Endodermal cell (in vitro differentiated cells): ENCODE data around the gene HOXC4. TPM values are rescaled to one million over a fixed set of nuclear protein-coding genes. Genes with fewer than 3 reads are reported as not detected.
"Not testable (repeated sequence)": the region's sequence is repeated elsewhere in the genome, so short reads cannot be mapped to it uniquely, and the experiment has no call there.

Source experiments
- DNase-seq: peaks from one replicate; pipeline ENCODE4 v3.0.0-alpha.2; 2017
- H3K27ac ChIP-seq: 2 replicates; pipeline ENCODE4 v1.5.1; 2013; ENCODE audit warnings: mild to moderate bottlenecking, low read depth, low read length, moderate library complexity
- H3K27me3 ChIP-seq: 2 replicates; pipeline ENCODE4 v1.6.1; 2013; ENCODE audit warnings: mild to moderate bottlenecking, low read length, moderate library complexity; ENCODE audit not compliant: insufficient read depth, control insufficient read depth, poor library complexity, severe bottlenecking
- H3K36me3 ChIP-seq: 2 replicates; pipeline ENCODE4 v1.7.0; 2013; ENCODE audit warnings: mild to moderate bottlenecking, low read length, moderate library complexity; ENCODE audit not compliant: control insufficient read depth, insufficient read depth
- H3K4me1 ChIP-seq: one replicate; pipeline ENCODE4 v1.7.0; 2013; ENCODE audit warnings: low read length; ENCODE audit not compliant: control insufficient read depth, insufficient read depth
- H3K4me3 ChIP-seq: 2 replicates; pipeline ENCODE4 v1.5.1; 2013; ENCODE audit warnings: mild to moderate bottlenecking, low read length, moderate library complexity
- H3K9ac ChIP-seq: 2 replicates; pipeline ENCODE4 v1.6.1; 2013; ENCODE audit warnings: mild to moderate bottlenecking, low read length, moderate library complexity; ENCODE audit not compliant: poor library complexity, severe bottlenecking; ENCODE audit errors: extremely low read depth
- H3K9me3 ChIP-seq: 2 replicates; pipeline ENCODE4 v1.6.1; 2013; ENCODE audit warnings: mild to moderate bottlenecking, low read length, moderate library complexity; ENCODE audit not compliant: control insufficient read depth
- H3K27ac Mint-ChIP-seq: 2 replicates; pipeline ENCODE4 v1.8.0; 2020; ENCODE audit warnings: mixed read lengths
- H3K27me3 Mint-ChIP-seq: 2 replicates; pipeline ENCODE4 v1.8.0; 2021; ENCODE audit warnings: mild to moderate bottlenecking, mixed read lengths; ENCODE audit not compliant: insufficient read depth
- H3K36me3 Mint-ChIP-seq: 2 replicates; pipeline ENCODE4 v1.8.0; 2020; ENCODE audit warnings: low read depth, mixed read lengths
- H3K4me1 Mint-ChIP-seq: 2 replicates; pipeline ENCODE4 v1.8.0; 2020; ENCODE audit warnings: mixed read lengths
- H3K4me3 Mint-ChIP-seq: 2 replicates; pipeline ENCODE4 v1.8.0; 2020; ENCODE audit warnings: mild to moderate bottlenecking, moderate library complexity, mixed read lengths
- H3K9me3 Mint-ChIP-seq: 2 replicates; pipeline ENCODE4 v1.8.0; 2020; ENCODE audit warnings: mild to moderate bottlenecking, mixed read lengths
- WGBS, 2 experiments: methylation state at CpG; one replicate each; pipeline versions ENCODE4 v1.1.5 to v1.1.7; 2013; ENCODE audit warnings: missing lambda C conversion rate in 2 of 2, mixed read lengths in 1 of 2; ENCODE audit not compliant: insufficient coverage in 1 of 2, insufficient read length in 1 of 2; 5-methylcytosine and 5-hydroxymethylcytosine counted together
- total RNA-seq, 2 donors: library from RNA; stranded (reverse); fragmentation: NEBNext Ultra II Directional in 1 of 2; extraction: Animal tissue kit (Norgen Biotek cat#: 25700) in 1 of 2; gene quantifications; 2 replicates in 1 of 2; 3 replicates in 1 of 2; pipeline ENCODE4 v1.2.1, GENCODE V29; 2021

Gene HOXC4
- total RNA-seq, 2 donors from 2014 or later = not detected

GRCh38 chr12:54090312-54090711, 36.7 kb downstream of the HOXC4 start:
- H3K4me1 ChIP-seq, H3K27ac Mint-ChIP-seq, H3K9ac ChIP-seq, H3K4me3 ChIP-seq, H3K27ac ChIP-seq, H3K36me3 Mint-ChIP-seq, H3K4me1 Mint-ChIP-seq, H3K36me3 ChIP-seq, H3K9me3 ChIP-seq, H3K9me3 Mint-ChIP-seq: not testable (repeated sequence)
- peak; percentile 70 for DNase-seq
- WGBS, 2 experiments = 0 to 1% methylated on average over 11 to 26 of the region's 37 CpGs
- peaks cover 93% of the 10 kb centered on the region for H3K27me3 ChIP-seq
- Mint-ChIP-seq H3K27me3 (peaks cover 100% of the 10 kb centered on the region), H3K4me3 (peak overlapping the region; percentile 19)

GRCh38 chr12:54092943-54093342, 39.3 kb downstream of the HOXC4 start:
- not testable (repeated sequence) for H3K27ac Mint-ChIP-seq, H3K36me3 Mint-ChIP-seq, H3K4me1 Mint-ChIP-seq, H3K27ac ChIP-seq, H3K36me3 ChIP-seq, H3K4me1 ChIP-seq, H3K4me3 ChIP-seq, H3K9me3 Mint-ChIP-seq, DNase-seq, H3K4me3 Mint-ChIP-seq, H3K9ac ChIP-seq, H3K9me3 ChIP-seq
- peaks cover 86% of the 10 kb centered on the region for H3K27me3 ChIP-seq
- 51 to 57% methylated on average over 2 of the region's 2 CpGs for WGBS, 2 experiments
- H3K27me3 Mint-ChIP-seq = peaks cover 100% of the 10 kb centered on the region

- WGBS, 2 experiments = 53 to 57% methylated on average over 4 to 5 of the region's 5 CpGs
- H3K36me3 Mint-ChIP-seq, H3K27ac Mint-ChIP-seq, H3K4me3 Mint-ChIP-seq, H3K4me1 Mint-ChIP-seq, H3K9ac ChIP-seq, H3K27ac ChIP-seq, H3K4me1 ChIP-seq, H3K4me3 ChIP-seq, H3K9me3 ChIP-seq, H3K9me3 Mint-ChIP-seq, H3K36me3 ChIP-seq: not testable (repeated sequence)
- peak; percentile 31 for DNase-seq
- H3K27me3 Mint-ChIP-seq = peaks cover 93% of the 10 kb centered on the region
- peaks cover 76% of the 10 kb centered on the region for H3K27me3 ChIP-seq
These were observed 42.3 kb downstream of the HOXC4 start for GRCh38 chr12:54095928-54096327.

GRCh38 chr12:54098644-54099043, 45.0 kb downstream of the HOXC4 start:
- not testable (repeated sequence) for H3K4me3 Mint-ChIP-seq, H3K27ac ChIP-seq, H3K4me1 ChIP-seq, H3K36me3 Mint-ChIP-seq, H3K4me3 ChIP-seq, H3K4me1 Mint-ChIP-seq, DNase-seq, H3K36me3 ChIP-seq, H3K9me3 ChIP-seq, H3K9me3 Mint-ChIP-seq, H3K9ac ChIP-seq, H3K27ac Mint-ChIP-seq
- H3K27me3 Mint-ChIP-seq = peaks cover 93% of the 10 kb centered on the region
- H3K27me3 ChIP-seq = peaks cover 80% of the 10 kb centered on the region
- 94% methylated on average over 2 of the region's 2 CpGs; no CpG with 5 or more reads in 1 of the 2 experiments for WGBS, 2 experiments

- H3K9me3 Mint-ChIP-seq, DNase-seq, H3K4me3 ChIP-seq, H3K27ac ChIP-seq, H3K36me3 Mint-ChIP-seq, H3K36me3 ChIP-seq, H3K4me1 Mint-ChIP-seq, H3K4me3 Mint-ChIP-seq, H3K9ac ChIP-seq, H3K9me3 ChIP-seq, H3K27ac Mint-ChIP-seq, H3K4me1 ChIP-seq: not testable (repeated sequence)
- 70 to 73% methylated on average over 3 to 6 of the region's 6 CpGs for WGBS, 2 experiments
- H3K27me3 ChIP-seq = peaks cover 81% of the 10 kb centered on the region
- H3K27me3 Mint-ChIP-seq = peaks cover 93% of the 10 kb centered on the region
These were observed 47.0 kb downstream of the HOXC4 start for GRCh38 chr12:54100588-54100987.

- 52 to 63% methylated on average over 4 to 6 of the region's 6 CpGs for WGBS, 2 experiments
- H3K4me3 ChIP-seq, H3K4me1 Mint-ChIP-seq, H3K4me1 ChIP-seq, H3K9me3 ChIP-seq, H3K27ac Mint-ChIP-seq, H3K9ac ChIP-seq, H3K9me3 Mint-ChIP-seq, H3K4me3 Mint-ChIP-seq, H3K36me3 Mint-ChIP-seq, H3K27ac ChIP-seq, H3K36me3 ChIP-seq: not testable (repeated sequence)
- peak; percentile 35 for DNase-seq
- peaks cover 93% of the 10 kb centered on the region for H3K27me3 Mint-ChIP-seq
- H3K27me3 ChIP-seq = peaks cover 82% of the 10 kb centered on the region
These were observed 48.6 kb downstream of the HOXC4 start for GRCh38 chr12:54102223-54102622.

- not testable (repeated sequence) for H3K9me3 ChIP-seq, H3K4me1 ChIP-seq, H3K4me1 Mint-ChIP-seq, H3K27ac ChIP-seq, H3K36me3 ChIP-seq, H3K27ac Mint-ChIP-seq, H3K9ac ChIP-seq, H3K9me3 Mint-ChIP-seq, H3K4me3 ChIP-seq, DNase-seq, H3K36me3 Mint-ChIP-seq, H3K4me3 Mint-ChIP-seq
- peaks cover 95% of the 10 kb centered on the region for H3K27me3 ChIP-seq
- WGBS, 2 experiments = no CpG with 5 or more reads among the region's 1 CpG
- peaks cover 95% of the 10 kb centered on the region for H3K27me3 Mint-ChIP-seq
These were observed 50.2 kb downstream of the HOXC4 start for GRCh38 chr12:54103827-54104226.
